Heart left ventricle (tissue), 13 donors: ENCODE data around the gene MGAT3.

Experiments used
- POLR2A ChIP-seq, 2 donors: fragments of 450-650 bp; IDR thresholded peaks; one replicate each; pipeline ENCODE4 v1.6.1; 2017; ENCODE audit warnings: antibody characterized with exemption in 2 of 2, mild to moderate bottlenecking in 2 of 2, moderate library complexity in 2 of 2
- TF ChIP-seq, protein P1 (sequence below), 12 donors: fragments of 200-600 bp; sonication (generic) in 4 of 12; IDR thresholded peaks; one replicate each; pipeline versions ENCODE4 v1.5.0 to v1.8.0; 2018 to 2022; ENCODE audit warnings: antibody characterized with exemption in 12 of 12, mild to moderate bottlenecking in 5 of 12
- donor health status: ischemic (EF 13 %, LVEDD 7.1; RV severe dilation, severe dysfunction).
- donor health status: DM: no; HTN: yes; CAD: no.
- donor health status: DM: no; HTN: no; CAD: no.
- donor health status: ischemic (EF 25% LVEDD 6.9; RV normal size, moderate dysfunction).
- donor health status: ischemic (EF 25% LVEDD 5.7; RV mildly dilated, moderate dysfunction).
- donor health status: ischemic (EF 35%, LVEDD 5.7; RV mildly dilated, moderate dysfunction).
- donor health status: nonischemic (EF 11% LVEDD 7.7; RV severe dilation, severe dysfunction).
- donor health status: DM: yes; HTN: yes; CAD: no.
- donor health status: PGD.
- donor health status: ischemic (EF 29% LVEDD 5.4; RV normal size, mild dysfunction).
- donor health status: nonischemic (EF 23%, LVEDD 6.1; RV moderate dilation, normal function).

DNA sequence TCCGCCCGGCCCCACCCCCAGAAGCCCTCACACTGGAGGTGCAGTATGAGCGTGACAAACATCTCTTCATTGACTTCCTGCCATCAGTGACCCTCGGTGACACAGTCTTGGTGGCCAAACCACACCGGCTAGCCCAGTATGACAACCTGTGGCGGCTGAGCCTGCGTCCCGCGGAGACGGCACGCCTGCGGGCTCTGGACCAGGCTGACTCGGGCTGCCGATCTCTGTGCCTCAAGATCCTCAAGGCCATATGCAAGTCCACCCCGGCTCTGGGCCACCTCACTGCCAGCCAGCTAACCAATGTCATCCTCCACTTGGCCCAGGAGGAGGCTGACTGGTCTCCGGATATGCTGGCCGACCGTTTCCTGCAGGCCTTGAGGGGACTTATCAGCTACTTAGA is 57.0 kb downstream of the MGAT3 start:
- TF ChIP-seq POLR2A (IDR thresholded peaks at IDR 0.05) = no peak
- TF ChIP-seq, protein P1, sequence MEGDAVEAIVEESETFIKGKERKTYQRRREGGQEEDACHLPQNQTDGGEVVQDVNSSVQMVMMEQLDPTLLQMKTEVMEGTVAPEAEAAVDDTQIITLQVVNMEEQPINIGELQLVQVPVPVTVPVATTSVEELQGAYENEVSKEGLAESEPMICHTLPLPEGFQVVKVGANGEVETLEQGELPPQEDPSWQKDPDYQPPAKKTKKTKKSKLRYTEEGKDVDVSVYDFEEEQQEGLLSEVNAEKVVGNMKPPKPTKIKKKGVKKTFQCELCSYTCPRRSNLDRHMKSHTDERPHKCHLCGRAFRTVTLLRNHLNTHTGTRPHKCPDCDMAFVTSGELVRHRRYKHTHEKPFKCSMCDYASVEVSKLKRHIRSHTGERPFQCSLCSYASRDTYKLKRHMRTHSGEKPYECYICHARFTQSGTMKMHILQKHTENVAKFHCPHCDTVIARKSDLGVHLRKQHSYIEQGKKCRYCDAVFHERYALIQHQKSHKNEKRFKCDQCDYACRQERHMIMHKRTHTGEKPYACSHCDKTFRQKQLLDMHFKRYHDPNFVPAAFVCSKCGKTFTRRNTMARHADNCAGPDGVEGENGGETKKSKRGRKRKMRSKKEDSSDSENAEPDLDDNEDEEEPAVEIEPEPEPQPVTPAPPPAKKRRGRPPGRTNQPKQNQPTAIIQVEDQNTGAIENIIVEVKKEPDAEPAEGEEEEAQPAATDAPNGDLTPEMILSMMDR (IDR thresholded peaks at IDR 0.05) = no peak
